ENCODE measurements around the gene SPDEF. TPM values are rescaled to one million over a fixed set of nuclear protein-coding genes. Genes with fewer than 3 reads are reported as not detected.
A peak's percentile ranks its signal among the peaks of the same experiment; 100 is the strongest.

The SPDEF gene
- total RNA-seq (under 1 TPM; 0.17 to 0.20 TPM), polyA plus RNA-seq (ENCODE audit: insufficient read length in 2 of 2) (under 1 TPM; 0.22 to 0.36 TPM)
- long read RNA-seq, donor 1, result 0 reads
- long read RNA-seq, donor 2, result 0 reads
- long read RNA-seq, donor 3, result 0 reads
- long read RNA-seq, donor 4, partial matches to known transcripts, result 0 of 1 reads
- long read RNA-seq, donor 4, other reads (novel, unspliced or antisense), result 0 of 1 reads

- no peaks in the 10 kb centered on the region for H3K36me3 ChIP-seq (ENCODE audit: control insufficient read depth, insufficient read depth, low read length)
- no peaks in the 10 kb centered on the region for H3K27me3 ChIP-seq (ENCODE audit: control insufficient read depth, insufficient read depth, low read length)
- H3K27ac ChIP-seq (ENCODE audit: low read depth, low read length), result no peak within 1 kb of the TSS
- H3K9me3 ChIP-seq (ENCODE audit: control insufficient read depth, insufficient read depth, low read length), result peaks cover 5% of the 10 kb centered on the region
- WGBS (ENCODE audit: insufficient coverage), result 51% methylated on average over 5 of the region's 6 CpGs
- DNase-seq (ENCODE audit: low read depth in 4 of 6, low spot score in 6 of 6), result no peak
- no peak within 1 kb of the TSS for H3K4me3 ChIP-seq (ENCODE audit: low read depth, low read length)
- peaks cover 18% of the 10 kb centered on the region for H3K4me1 ChIP-seq (ENCODE audit: control insufficient read depth, insufficient read depth, low read length)
Observed at GRCh38 chr6:34556031-34556471, at the start of gene SPDEF. Gene SPDEF (minus strand): TSS chr6:34556329. CDS start chr6:34544455, 11,874 bp downstream.

GRCh38 chr6:34603707-34604106, 47.6 kb upstream of the SPDEF start:
- Histone ChIP-seq H3K27ac (ENCODE audit: low read depth, low read length) (no peak overlapping the region), H3K4me1 (ENCODE audit: control insufficient read depth, insufficient read depth, low read length) (peaks cover 4% of the 10 kb centered on the region)

GRCh38 chr6:34602318-34603111, 46.4 kb upstream of the SPDEF start:
- no peak overlapping the region for H3K4me3 ChIP-seq (ENCODE audit: low read depth, low read length)
- peak in 1 of 6 donors; percentile 43 for DNase-seq (ENCODE audit: low read depth in 4 of 6, low spot score in 6 of 6)
- peaks cover 4% of the 10 kb centered on the region for H3K36me3 ChIP-seq (ENCODE audit: control insufficient read depth, insufficient read depth, low read length)
- peaks cover 4% of the 10 kb centered on the region for H3K4me1 ChIP-seq (ENCODE audit: control insufficient read depth, insufficient read depth, low read length)
- H3K9me3 ChIP-seq (ENCODE audit: control insufficient read depth, insufficient read depth, low read length), result no peaks in the 10 kb centered on the region
- H3K27me3 ChIP-seq (ENCODE audit: control insufficient read depth, insufficient read depth, low read length), result no peaks in the 10 kb centered on the region
- H3K27ac ChIP-seq (ENCODE audit: low read depth, low read length), result no peak overlapping the region
- 65% methylated on average over 10 of the region's 10 CpGs for WGBS (ENCODE audit: insufficient coverage)

More at GRCh38 chr6:34603707-34604106, 47.6 kb upstream of the SPDEF start:
- H3K9me3 ChIP-seq (ENCODE audit: control insufficient read depth, insufficient read depth, low read length), result no peaks in the 10 kb centered on the region
- no peak overlapping the region for H3K4me3 ChIP-seq (ENCODE audit: low read depth, low read length)
- peaks cover 8% of the 10 kb centered on the region for H3K36me3 ChIP-seq (ENCODE audit: control insufficient read depth, insufficient read depth, low read length)
- no peaks in the 10 kb centered on the region for H3K27me3 ChIP-seq (ENCODE audit: control insufficient read depth, insufficient read depth, low read length)
- WGBS (ENCODE audit: insufficient coverage), result 86% methylated on average over 1 of the region's 4 CpGs
- peak in 1 of 6 donors; percentile 24 for DNase-seq (ENCODE audit: low read depth in 4 of 6, low spot score in 6 of 6)

- Histone ChIP-seq H3K4me3 (ENCODE audit: low read depth, low read length) (no peak overlapping the region), H3K27ac (ENCODE audit: low read depth, low read length) (no peak overlapping the region), H3K36me3 (ENCODE audit: control insufficient read depth, insufficient read depth, low read length) (peaks cover 4% of the 10 kb centered on the region), H3K4me1 (ENCODE audit: control insufficient read depth, insufficient read depth, low read length) (peaks cover 4% of the 10 kb centered on the region), H3K27me3 (ENCODE audit: control insufficient read depth, insufficient read depth, low read length) (no peaks in the 10 kb centered on the region), H3K9me3 (ENCODE audit: control insufficient read depth, insufficient read depth, low read length) (no peaks in the 10 kb centered on the region)
- WGBS (ENCODE audit: insufficient coverage), result no CpG with 5 or more reads among the region's 4 CpGs
- DNase-seq (ENCODE audit: low read depth in 4 of 6, low spot score in 6 of 6), result peak in 4 of 6 donors; percentile 31 to 94 (median 64)
Observed at GRCh38 chr6:34601706-34602105, 45.6 kb upstream of the SPDEF start.

GRCh38 chr6:34600796-34601195, 44.7 kb upstream of the SPDEF start:
- Histone ChIP-seq H3K9me3 (ENCODE audit: control insufficient read depth, insufficient read depth, low read length) (no peaks in the 10 kb centered on the region), H3K4me3 (ENCODE audit: low read depth, low read length) (no peak overlapping the region), H3K27me3 (ENCODE audit: control insufficient read depth, insufficient read depth, low read length) (no peaks in the 10 kb centered on the region), H3K27ac (ENCODE audit: low read depth, low read length) (no peak overlapping the region), H3K36me3 (ENCODE audit: control insufficient read depth, insufficient read depth, low read length) (no peaks in the 10 kb centered on the region), H3K4me1 (ENCODE audit: control insufficient read depth, insufficient read depth, low read length) (peaks cover 10% of the 10 kb centered on the region)
- DNase-seq (ENCODE audit: low read depth in 4 of 6, low spot score in 6 of 6), result no peak
- no CpG with 5 or more reads among the region's 4 CpGs for WGBS (ENCODE audit: insufficient coverage)

- WGBS (ENCODE audit: insufficient coverage), result 72% methylated on average over 3 of the region's 5 CpGs
Observed at GRCh38 chr6:34600101-34600500, 44.0 kb upstream of the SPDEF start.

GRCh38 chr6:34598712-34599111, 42.6 kb upstream of the SPDEF start:
- no peak overlapping the region for H3K27ac ChIP-seq (ENCODE audit: low read depth, low read length)
- H3K27me3 ChIP-seq (ENCODE audit: control insufficient read depth, insufficient read depth, low read length), result no peaks in the 10 kb centered on the region
- H3K36me3 ChIP-seq (ENCODE audit: control insufficient read depth, insufficient read depth, low read length), result no peaks in the 10 kb centered on the region
- no peak for DNase-seq (ENCODE audit: low read depth in 4 of 6, low spot score in 6 of 6)
- no peak overlapping the region for H3K4me3 ChIP-seq (ENCODE audit: low read depth, low read length)
- H3K9me3 ChIP-seq (ENCODE audit: control insufficient read depth, insufficient read depth, low read length), result no peaks in the 10 kb centered on the region
- peaks cover 10% of the 10 kb centered on the region for H3K4me1 ChIP-seq (ENCODE audit: control insufficient read depth, insufficient read depth, low read length)
- WGBS (ENCODE audit: insufficient coverage), result 28% methylated on average over 3 of the region's 3 CpGs

More at GRCh38 chr6:34600101-34600500, 44.0 kb upstream of the SPDEF start:
- Histone ChIP-seq H3K9me3 (ENCODE audit: control insufficient read depth, insufficient read depth, low read length) (no peaks in the 10 kb centered on the region), H3K27me3 (ENCODE audit: control insufficient read depth, insufficient read depth, low read length) (no peaks in the 10 kb centered on the region), H3K4me1 (ENCODE audit: control insufficient read depth, insufficient read depth, low read length) (peaks cover 10% of the 10 kb centered on the region), H3K4me3 (ENCODE audit: low read depth, low read length) (no peak overlapping the region), H3K27ac (ENCODE audit: low read depth, low read length) (no peak overlapping the region), H3K36me3 (ENCODE audit: control insufficient read depth, insufficient read depth, low read length) (no peaks in the 10 kb centered on the region)
- no peak for DNase-seq (ENCODE audit: low read depth in 4 of 6, low spot score in 6 of 6)

GRCh38 chr6:34597605-34598353, 41.6 kb upstream of the SPDEF start:
- H3K4me1 ChIP-seq (ENCODE audit: control insufficient read depth, insufficient read depth, low read length), result peaks cover 10% of the 10 kb centered on the region
- no peaks in the 10 kb centered on the region for H3K9me3 ChIP-seq (ENCODE audit: control insufficient read depth, insufficient read depth, low read length)

GRCh38 chr6:34596798-34597197, 40.7 kb upstream of the SPDEF start:
- no peak for DNase-seq (ENCODE audit: low read depth in 4 of 6, low spot score in 6 of 6)
- Histone ChIP-seq H3K4me3 (ENCODE audit: low read depth, low read length) (no peak overlapping the region), H3K27ac (ENCODE audit: low read depth, low read length) (no peak overlapping the region), H3K27me3 (ENCODE audit: control insufficient read depth, insufficient read depth, low read length) (no peaks in the 10 kb centered on the region), H3K4me1 (ENCODE audit: control insufficient read depth, insufficient read depth, low read length) (peaks cover 6% of the 10 kb centered on the region), H3K9me3 (ENCODE audit: control insufficient read depth, insufficient read depth, low read length) (no peaks in the 10 kb centered on the region), H3K36me3 (ENCODE audit: control insufficient read depth, insufficient read depth, low read length) (no peaks in the 10 kb centered on the region)
- no CpG with 5 or more reads among the region's 1 CpG for whole genome bisulfite sequencing (ENCODE audit: insufficient coverage)

More at GRCh38 chr6:34597605-34598353, 41.6 kb upstream of the SPDEF start:
- Histone ChIP-seq H3K4me3 (ENCODE audit: low read depth, low read length) (no peak overlapping the region), H3K27ac (ENCODE audit: low read depth, low read length) (no peak overlapping the region), H3K36me3 (ENCODE audit: control insufficient read depth, insufficient read depth, low read length) (no peaks in the 10 kb centered on the region), H3K27me3 (ENCODE audit: control insufficient read depth, insufficient read depth, low read length) (no peaks in the 10 kb centered on the region)
- 86% methylated on average over 1 of the region's 3 CpGs for WGBS (ENCODE audit: insufficient coverage)
- no peak for DNase-seq (ENCODE audit: low read depth in 4 of 6, low spot score in 6 of 6)

Measured in spinal cord (tissue), 10 donors.